Activated CD8-positive, alpha-beta T cell treated with anti-CD3 and anti-CD28 coated beads, Interleukin-2, amount 10 ng/mL, durations not matched to agents 7 days and 5 days (primary cell): ENCODE measurements around the gene TAMM41. TPM values are rescaled to one million over a fixed set of nuclear protein-coding genes. Genes with fewer than 3 reads are reported as not detected.

Source experiments
- ATAC-seq: fragments of 150-1000 bp; cut with Tn5 transposase; one replicate; pipeline ENCODE4 v1.10.0; 2021; ENCODE audit warnings: moderate library complexity
- CTCF ChIA-PET: fragments of 350-600 bp; sonication (Branson Sonifier 250); formaldehyde crosslinking; loops from one replicate; lab custom pipeline; 2021; ENCODE audit warnings: antibody characterized with exemption; lab: Charles Lee
- POLR2A ChIA-PET: fragments of 350-600 bp; sonication (Branson Sonifier 250); formaldehyde crosslinking; loops from one replicate; lab custom pipeline; 2021; ENCODE audit warnings: antibody characterized with exemption; lab: Charles Lee
- DNase-seq: peaks from one replicate; pipeline ENCODE4 v3.0.0-alpha.2; 2020
- H3K27ac Mint-ChIP-seq: one replicate; pipeline ENCODE4 v1.8.0; 2021; ENCODE audit warnings: mild to moderate bottlenecking, mixed read lengths
- H3K27me3 Mint-ChIP-seq: one replicate; pipeline ENCODE4 v1.8.0; 2021; ENCODE audit warnings: low read depth, mixed read lengths
- H3K36me3 Mint-ChIP-seq: one replicate; pipeline ENCODE4 v1.8.0; 2021; ENCODE audit warnings: low read depth, mixed read lengths
- H3K4me1 Mint-ChIP-seq: one replicate; pipeline ENCODE4 v1.8.0; 2021; ENCODE audit warnings: low read depth, mixed read lengths
- H3K4me3 Mint-ChIP-seq: one replicate; pipeline ENCODE4 v1.8.0; 2021; ENCODE audit warnings: mild to moderate bottlenecking, mixed read lengths
- H3K9me3 Mint-ChIP-seq: one replicate; pipeline ENCODE4 v1.8.0; 2022; ENCODE audit warnings: mixed read lengths; ENCODE audit not compliant: insufficient read depth
- total RNA-seq, 2 experiments: library from RNA; stranded (reverse); gene quantifications; one replicate each; pipeline ENCODE4 v1.2.3, GENCODE V29; 2021

TAMM41 gene
- total RNA-seq, 2 experiments from 2014 or later, result 21.2 to 23.3 TPM

- ATAC-seq, result no peak
- Mint-ChIP-seq H3K36me3 (peaks cover 44% of the 10 kb centered on the region), H3K4me3 (no peak overlapping the region), H3K4me1 (no peaks in the 10 kb centered on the region), H3K27ac (no peak overlapping the region), H3K27me3 (no peaks in the 10 kb centered on the region), H3K9me3 (no peaks in the 10 kb centered on the region)
- POLR2A ChIA-PET, result no interaction called here
- no peak for DNase-seq
- CTCF ChIA-PET, result interaction anchor here (0.7 to 1.7 kb wide), 8 partner anchors 9 to 585 kb away, joined by 3 to 8 read pairs (median 4); partner anchors contain the start of gene TAMM41
Measured at GRCh38 chr3:11835028-11835639, 11.6 kb downstream of the TAMM41 start.

DNA sequence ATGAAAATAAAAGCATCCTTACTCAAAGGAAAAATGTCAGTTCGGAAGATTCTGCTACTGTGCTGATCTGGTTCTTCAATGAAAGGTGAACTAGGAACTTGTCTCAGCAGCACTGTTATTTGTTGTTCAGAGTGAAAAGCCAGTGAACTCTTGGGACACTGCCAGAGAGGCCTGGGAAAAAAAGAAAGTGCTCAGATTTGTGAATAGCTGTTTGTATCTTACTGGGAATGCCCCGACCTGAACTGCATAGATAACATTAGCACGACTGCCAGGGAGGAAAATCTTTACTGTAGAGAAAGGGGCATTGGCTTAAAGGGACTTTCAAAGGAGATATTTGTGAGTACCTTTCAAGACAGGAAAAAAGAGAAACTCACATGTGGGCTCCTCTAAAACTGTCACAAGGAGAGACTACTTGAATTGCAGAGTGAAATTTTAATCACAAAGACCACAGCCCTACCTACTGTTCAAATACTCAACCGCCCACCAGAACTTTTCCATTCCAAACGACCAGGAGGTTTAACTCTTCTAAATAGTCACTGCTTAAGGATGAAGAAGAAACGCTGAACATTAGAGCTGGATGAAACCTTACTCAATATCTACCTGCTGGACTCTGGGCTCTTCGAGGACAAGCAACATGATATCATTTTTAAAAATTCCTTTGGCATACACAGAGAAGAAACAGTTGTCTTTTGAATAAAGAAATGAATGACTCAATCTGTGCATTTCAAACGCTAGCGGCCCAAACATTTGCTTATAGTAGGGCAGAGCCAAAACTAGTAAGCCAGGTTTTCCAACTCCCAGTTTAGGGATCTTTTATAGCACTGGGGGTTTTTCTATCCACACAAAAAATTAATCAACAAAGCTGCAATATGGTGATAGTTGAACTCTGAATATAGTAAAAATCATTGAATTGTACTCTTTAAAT lies 13.4 kb downstream of the TAMM41 start:
- no peak overlapping the region for H3K27ac Mint-ChIP-seq
- no peaks in the 10 kb centered on the region for H3K4me1 Mint-ChIP-seq
- ATAC-seq, result no peak
- ChIA-PET CTCF (interaction anchor here (1.2 kb wide), 1 partner anchor 13 kb away, joined by 3 read pairs; the partner anchor contains the start of gene TAMM41), POLR2A (interaction anchor here (1.0 kb wide), 1 partner anchor 13 kb away, joined by 3 read pairs; the partner anchor contains the start of gene TAMM41)
- no peaks in the 10 kb centered on the region for H3K27me3 Mint-ChIP-seq
- H3K36me3 Mint-ChIP-seq, result peaks cover 41% of the 10 kb centered on the region
- DNase-seq, result no peak
- no peaks in the 10 kb centered on the region for H3K9me3 Mint-ChIP-seq
- no peak overlapping the region for H3K4me3 Mint-ChIP-seq

GRCh38 chr3:11829416-11829815 lies 17.3 kb downstream of the TAMM41 start:
- Mint-ChIP-seq H3K9me3 (no peaks in the 10 kb centered on the region), H3K4me1 (no peaks in the 10 kb centered on the region), H3K27ac (no peak overlapping the region), H3K27me3 (no peaks in the 10 kb centered on the region), H3K4me3 (no peak overlapping the region), H3K36me3 (peaks cover 51% of the 10 kb centered on the region)
- ChIA-PET CTCF (no interaction called here), POLR2A (no interaction called here)
- ATAC-seq (no peak), DNase-seq (no peak)

DNA sequence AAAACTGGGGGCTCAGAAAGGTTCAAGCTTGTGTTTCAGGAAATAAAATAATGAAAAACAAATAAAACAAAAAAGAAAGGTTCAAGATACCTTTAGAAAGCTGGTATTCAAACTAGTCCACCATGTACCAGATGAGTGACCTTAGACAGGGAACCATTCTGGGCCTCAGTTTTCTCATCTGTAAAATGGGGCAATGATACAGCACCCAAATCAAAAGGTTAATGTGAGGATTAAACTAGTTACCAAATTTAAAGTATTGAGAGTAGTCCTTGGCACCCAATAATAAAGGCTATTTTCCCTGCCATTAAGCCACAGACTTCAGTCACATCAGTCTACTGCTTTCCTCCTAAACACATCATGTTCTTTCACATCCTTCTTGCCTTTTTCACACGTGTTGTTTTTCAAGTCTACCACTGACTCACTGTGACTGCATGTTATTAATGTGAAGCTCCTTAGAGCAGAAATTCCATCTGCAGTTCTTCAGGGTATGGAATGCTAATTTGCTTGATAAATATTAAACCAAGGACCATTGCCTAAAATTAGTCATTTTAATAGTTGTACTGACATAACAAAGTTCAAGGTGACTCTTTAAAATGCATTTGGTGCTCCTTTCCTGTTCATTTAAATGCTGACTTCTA lies 19.9 kb downstream of the TAMM41 start:
- no peaks in the 10 kb centered on the region for H3K27me3 Mint-ChIP-seq
- H3K4me1 Mint-ChIP-seq, result no peaks in the 10 kb centered on the region
- peaks cover 47% of the 10 kb centered on the region for H3K36me3 Mint-ChIP-seq
- DNase-seq, result no peak
- no peak overlapping the region for H3K4me3 Mint-ChIP-seq
- no peaks in the 10 kb centered on the region for H3K9me3 Mint-ChIP-seq
- CTCF ChIA-PET, result interaction anchor here (0.9 to 2.1 kb wide), 3 partner anchors 9 to 20 kb away, joined by 3 to 7 read pairs (median 5); partner anchors contain the start of gene TAMM41
- no peak for ATAC-seq
- H3K27ac Mint-ChIP-seq, result no peak overlapping the region
- POLR2A ChIA-PET, result interaction anchor here (0.6 kb wide), 1 partner anchor 14 kb away, joined by 5 read pairs; no protein-coding TSS in a partner anchor

DNA sequence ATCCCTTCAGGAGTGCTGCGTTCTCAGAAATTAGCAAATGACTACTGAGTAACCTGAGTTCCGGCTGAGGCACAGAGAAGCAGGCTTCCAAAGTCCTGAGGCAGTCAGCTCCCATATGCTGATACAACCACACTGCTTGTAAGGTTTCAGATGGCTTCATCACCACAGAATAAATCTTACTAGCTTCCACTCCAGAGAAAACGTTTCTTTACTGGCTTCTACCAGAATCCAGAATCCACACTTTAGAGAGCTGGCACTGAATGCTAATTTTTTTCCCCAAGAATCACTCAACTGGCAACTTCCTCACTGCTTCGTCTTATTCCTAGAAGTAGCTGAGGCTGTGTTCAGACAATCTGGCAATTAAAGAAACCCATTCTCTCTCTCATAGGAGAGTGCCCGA lies 21.4 kb downstream of the TAMM41 start:
- no peak for DNase-seq
- no peak overlapping the region for H3K27ac Mint-ChIP-seq
- ChIA-PET CTCF (interaction anchor here (2.1 kb wide), 1 partner anchor 21 kb away, joined by 7 read pairs; the partner anchor contains the start of gene TAMM41), POLR2A (no interaction called here)
- no peak overlapping the region for H3K4me3 Mint-ChIP-seq
- peaks cover 6% of the 10 kb centered on the region for H3K4me1 Mint-ChIP-seq
- H3K9me3 Mint-ChIP-seq, result no peaks in the 10 kb centered on the region
- ATAC-seq, result no peak
- peaks cover 45% of the 10 kb centered on the region for H3K36me3 Mint-ChIP-seq
- H3K27me3 Mint-ChIP-seq, result no peaks in the 10 kb centered on the region

DNA sequence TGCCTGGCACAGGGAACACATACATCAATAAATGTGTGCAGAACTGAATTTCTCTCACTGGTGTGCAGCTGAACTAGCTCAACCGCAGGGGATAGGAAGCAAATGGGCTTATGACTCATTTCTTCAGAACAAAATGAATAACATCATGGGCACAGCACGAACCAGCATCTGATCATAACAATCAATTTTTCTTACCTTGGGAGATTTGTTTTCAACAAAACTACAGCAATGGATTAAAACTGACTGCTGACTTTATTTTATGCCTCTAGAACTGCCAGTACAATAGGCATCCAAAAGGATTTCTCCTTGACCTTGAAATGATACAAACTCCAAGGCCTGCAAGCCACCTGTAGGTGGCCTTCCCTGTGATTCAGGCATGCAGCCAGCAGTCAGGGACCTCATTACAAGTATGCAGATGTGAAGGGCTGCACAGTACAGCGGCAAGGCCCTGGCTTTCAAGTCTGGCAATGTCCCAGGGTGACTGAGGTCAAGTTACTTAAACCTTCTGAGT lies 26.1 kb downstream of the TAMM41 start:
- ChIA-PET CTCF (interaction anchor here (1.1 kb wide), 1 partner anchor 16 kb away, joined by 4 read pairs; no protein-coding TSS in a partner anchor), POLR2A (no interaction called here)
- Mint-ChIP-seq H3K9me3 (no peaks in the 10 kb centered on the region), H3K27ac (peak overlapping the region; percentile 1), H3K36me3 (peaks cover 31% of the 10 kb centered on the region), H3K4me1 (peaks cover 7% of the 10 kb centered on the region), H3K27me3 (no peaks in the 10 kb centered on the region), H3K4me3 (no peak overlapping the region)
- DNase-seq, result peak; percentile 28
- ATAC-seq, result peak; percentile 51

DNA sequence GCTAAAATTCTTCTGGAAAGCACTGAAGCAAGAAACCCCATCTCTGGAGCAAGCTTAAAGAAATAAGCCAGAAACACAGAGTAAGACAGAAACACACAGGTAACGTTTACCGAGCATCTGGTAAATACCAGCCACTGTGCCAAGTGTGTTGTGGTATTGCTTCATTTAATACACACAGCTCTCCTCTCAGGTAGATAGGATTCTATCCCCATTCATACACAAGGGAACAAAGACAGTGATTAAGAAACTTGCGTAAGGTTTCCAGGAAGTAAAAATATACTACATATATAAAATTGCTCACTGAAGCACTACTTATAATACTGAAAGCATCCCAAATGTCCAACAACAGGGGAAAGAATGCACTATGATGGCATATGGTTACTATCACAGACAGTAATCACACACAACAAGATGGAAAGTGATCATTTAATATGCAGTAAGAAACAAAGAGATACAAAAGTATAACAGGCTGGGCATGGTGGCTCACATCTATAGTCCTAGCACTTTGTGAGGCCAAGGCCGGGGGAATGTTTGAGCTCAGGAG lies 27.5 kb downstream of the TAMM41 start:
- Mint-ChIP-seq H3K27me3 (no peaks in the 10 kb centered on the region), H3K9me3 (no peaks in the 10 kb centered on the region), H3K4me1 (peaks cover 7% of the 10 kb centered on the region), H3K27ac (no peak overlapping the region), H3K36me3 (peaks cover 28% of the 10 kb centered on the region), H3K4me3 (no peak overlapping the region)
- ATAC-seq (no peak), DNase-seq (no peak)
- POLR2A ChIA-PET, result no interaction called here
- CTCF ChIA-PET, result interaction anchor here (1.1 kb wide), 1 partner anchor 17 kb away, joined by 4 read pairs; no protein-coding TSS in a partner anchor

DNA sequence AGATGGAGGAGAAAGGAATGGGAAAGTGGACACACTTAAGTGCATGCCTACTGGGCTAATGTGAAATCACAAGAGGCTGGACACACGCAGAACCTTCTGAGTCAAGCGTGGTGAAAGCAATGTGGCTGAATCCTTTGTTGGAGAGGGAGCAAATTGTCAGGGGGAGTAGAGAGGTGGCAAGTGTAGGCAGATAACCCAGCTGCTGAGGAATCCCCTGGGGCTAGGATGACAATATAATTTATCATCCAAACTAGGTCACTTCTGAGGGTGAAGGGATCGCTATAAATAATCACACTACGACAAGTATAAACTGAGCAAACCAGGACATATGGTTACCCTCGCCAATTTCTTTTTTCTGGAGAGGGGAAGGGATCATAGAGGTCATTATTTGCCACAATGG lies 28.7 kb downstream of the TAMM41 start:
- Mint-ChIP-seq H3K27me3 (no peaks in the 10 kb centered on the region), H3K9me3 (no peaks in the 10 kb centered on the region), H3K4me1 (peaks cover 7% of the 10 kb centered on the region), H3K36me3 (peaks cover 31% of the 10 kb centered on the region), H3K4me3 (no peak overlapping the region), H3K27ac (no peak overlapping the region)
- CTCF ChIA-PET, result interaction anchor here (1.0 to 1.3 kb wide), 2 partner anchors 12 to 14 kb away, joined by 3 read pairs; no protein-coding TSS in a partner anchor
- ATAC-seq (no peak), DNase-seq (no peak)
- POLR2A ChIA-PET, result no interaction called here

DNA sequence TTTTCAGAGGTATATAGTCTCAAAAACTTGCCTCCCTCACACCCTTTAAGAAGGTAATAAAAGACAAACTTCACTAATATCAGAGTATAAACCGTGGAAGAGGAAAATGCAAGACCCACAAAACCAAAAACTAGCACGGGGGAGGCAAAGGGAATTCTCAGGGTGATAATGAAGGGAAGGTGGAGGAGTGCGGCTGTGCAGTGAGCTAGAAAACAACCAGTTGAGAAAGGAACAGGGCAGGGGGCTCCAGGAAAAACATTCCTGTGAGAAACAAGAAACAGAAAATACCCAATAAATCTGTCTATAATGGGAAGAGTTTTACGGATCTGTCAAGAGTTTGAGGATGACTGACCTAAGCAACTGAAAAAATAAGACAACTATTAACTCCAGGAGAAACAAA lies 31.6 kb downstream of the TAMM41 start:
- no peak for DNase-seq
- CTCF ChIA-PET, result interaction anchor here (0.7 to 2.9 kb wide), 4 partner anchors 11 to 531 kb away, joined by 3 to 18 read pairs (median 4); no protein-coding TSS in a partner anchor
- no peak overlapping the region for H3K4me3 Mint-ChIP-seq
- H3K27ac Mint-ChIP-seq, result no peak overlapping the region
- H3K9me3 Mint-ChIP-seq, result no peaks in the 10 kb centered on the region
- peaks cover 4% of the 10 kb centered on the region for H3K4me1 Mint-ChIP-seq
- POLR2A ChIA-PET, result no interaction called here
- ATAC-seq, result no peak
- peaks cover 29% of the 10 kb centered on the region for H3K36me3 Mint-ChIP-seq
- no peaks in the 10 kb centered on the region for H3K27me3 Mint-ChIP-seq

GRCh38 chr3:11814663-11815062 lies 32.0 kb downstream of the TAMM41 start:
- H3K36me3 Mint-ChIP-seq, result peaks cover 29% of the 10 kb centered on the region

GRCh38 chr3:11810276-11810675 lies 36.4 kb downstream of the TAMM41 start:
- no peaks in the 10 kb centered on the region for H3K9me3 Mint-ChIP-seq
- peaks cover 48% of the 10 kb centered on the region for H3K36me3 Mint-ChIP-seq
- peaks cover 4% of the 10 kb centered on the region for H3K4me1 Mint-ChIP-seq
- ChIA-PET CTCF (interaction anchor here (1.1 kb wide), 1 partner anchor 26 kb away, joined by 4 read pairs; no protein-coding TSS in a partner anchor), POLR2A (no interaction called here)
- no peak for ATAC-seq
- no peaks in the 10 kb centered on the region for H3K27me3 Mint-ChIP-seq
- H3K4me3 Mint-ChIP-seq, result no peak overlapping the region
- DNase-seq, result no peak
- H3K27ac Mint-ChIP-seq, result no peak overlapping the region

More at GRCh38 chr3:11814663-11815062, 32.0 kb downstream of the TAMM41 start:
- H3K9me3 Mint-ChIP-seq, result no peaks in the 10 kb centered on the region
- H3K27me3 Mint-ChIP-seq, result no peaks in the 10 kb centered on the region
- H3K4me3 Mint-ChIP-seq, result no peak overlapping the region
- H3K27ac Mint-ChIP-seq, result no peak overlapping the region
- ATAC-seq, result no peak
- ChIA-PET POLR2A (no interaction called here), CTCF (interaction anchor here (1.2 to 2.9 kb wide), 2 partner anchors 10 to 14 kb away, joined by 4 to 18 read pairs; no protein-coding TSS in a partner anchor)
- DNase-seq, result no peak
- peaks cover 4% of the 10 kb centered on the region for H3K4me1 Mint-ChIP-seq
